GM23338 (cell line): Measurements from ENCODE around the gene MYF5. TPM values are rescaled to one million over a fixed set of nuclear protein-coding genes. Genes with fewer than 3 reads are reported as not detected.

Experiments used
- CREB1 ChIP-seq: fragments of 250-450 bp; sonication (Bioruptor Pico); IDR thresholded peaks from 2 replicates; pipeline ENCODE4 v1.5.0; 2020; ENCODE audit warnings: low read depth, mild to moderate bottlenecking, moderate library complexity
- CTCF ChIP-seq, 2 experiments: fragments of 200-600 bp in 1 of 2; sonication (generic) in 1 of 2; conservative IDR thresholded peaks; 2 replicates each; pipeline versions ENCODE4 v1.5.1 to v1.6.1; 2016 to 2017; ENCODE audit warnings: antibody characterized with exemption in 2 of 2, low read depth in 2 of 2, mild to moderate bottlenecking in 2 of 2, moderate library complexity in 1 of 2
- EZH2 ChIP-seq: fragments of 200-600 bp; sonication (generic); IDR thresholded peaks from one replicate; pipeline ENCODE4 v1.8.0; 2017; ENCODE audit warnings: antibody characterized with exemption, mild to moderate bottlenecking, low read depth; ENCODE audit not compliant: unreplicated experiment
- EZH2phosphoT487 ChIP-seq: fragments of 200-600 bp; sonication (generic); IDR thresholded peaks from one replicate; pipeline ENCODE4 v1.8.1; 2018; ENCODE audit warnings: antibody characterized with exemption; ENCODE audit not compliant: unreplicated experiment
- JUNB ChIP-seq: IDR thresholded peaks from one replicate; pipeline ENCODE4 v1.6.1; 2016; ENCODE audit warnings: antibody characterized with exemption; ENCODE audit not compliant: unreplicated experiment
- NANOG ChIP-seq: IDR thresholded peaks from 2 replicates; pipeline ENCODE4 v1.6.1; 2016; ENCODE audit warnings: antibody characterized with exemption, borderline replicate concordance
- STAT1 ChIP-seq: IDR thresholded peaks from one replicate; pipeline ENCODE4 v1.6.1; 2016; ENCODE audit warnings: antibody characterized with exemption; ENCODE audit not compliant: unreplicated experiment
- ZNF114 ChIP-seq: fragments of 250-450 bp; sonication (Bioruptor Pico); IDR thresholded peaks from 2 replicates; pipeline ENCODE4 v1.5.0; 2020; ENCODE audit warnings: mild to moderate bottlenecking, moderate library complexity
- ZNF331 ChIP-seq: fragments of 250-450 bp; sonication (Bioruptor Pico); IDR thresholded peaks from 2 replicates; pipeline ENCODE4 v1.5.0; 2020; ENCODE audit warnings: low read depth, mild to moderate bottlenecking, moderate library complexity
- ZNF462 ChIP-seq: fragments of 250-450 bp; sonication (Bioruptor Pico); IDR thresholded peaks from 2 replicates; pipeline ENCODE4 v1.5.0; 2020; ENCODE audit warnings: mild to moderate bottlenecking, moderate library complexity
- polyA plus RNA-seq: library from polyadenylated mRNA; unstranded; fragments of >200 nt; fragmentation: Nextera tagmentation; extraction: Ambion mirVana; gene quantifications from 2 replicates; pipeline ENCODE4 v1.2.1, GENCODE V29; 2016
- total RNA-seq: library from RNA; depleted of rRNA; stranded (reverse); fragments of >200 nt; shearing (Covaris generic); gene quantifications from 2 replicates; pipeline ENCODE4 v1.2.3, GENCODE V29; 2014
- TF ChIP-seq, protein P1 (sequence below): IDR thresholded peaks from one replicate; pipeline ENCODE4 v1.6.1; 2018; ENCODE audit warnings: antibody characterized with exemption; ENCODE audit not compliant: unreplicated experiment

The MYF5 gene
- total and polyA plus RNA-seq, 2 experiments from 2014 or later, result not detected

DNA sequence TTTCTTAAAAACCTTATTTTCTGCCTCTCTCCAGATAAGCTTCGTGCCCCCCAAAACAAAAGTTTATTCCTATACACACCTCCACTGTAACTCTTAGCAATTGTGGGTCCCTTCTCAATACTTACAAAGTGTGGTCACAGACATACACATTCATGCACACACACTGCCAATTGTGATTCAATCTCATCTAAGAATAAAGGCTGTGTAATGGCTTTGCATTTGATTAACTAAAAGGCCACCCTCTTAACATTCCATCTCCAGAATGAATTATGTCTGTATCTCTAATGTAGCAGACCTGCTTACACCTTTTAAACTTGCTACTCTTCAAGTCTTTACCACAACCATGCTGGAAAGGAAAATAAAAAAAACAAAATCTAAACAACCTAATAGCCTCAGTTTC is 49.5 kb downstream of the MYF5 start (continued):
- TF ChIP-seq ZNF462 (CRISPR knock-in tag), result no peak
- TF ChIP-seq ZNF331 (CRISPR knock-in tag), result no peak
- no peak for TF ChIP-seq EZH2
- no peak for TF ChIP-seq STAT1
- TF ChIP-seq JUNB, result no peak
- no peak for TF ChIP-seq ZNF114 (CRISPR knock-in tag)
- no peak for TF ChIP-seq CREB1
- no peak for TF ChIP-seq CTCF (conservative IDR thresholded peaks at IDR 0.05; ENCODE audit: low read depth in 2 of 2)
- no peak for TF ChIP-seq EZH2phosphoT487
- TF ChIP-seq NANOG, result no peak
- TF ChIP-seq, protein P1, sequence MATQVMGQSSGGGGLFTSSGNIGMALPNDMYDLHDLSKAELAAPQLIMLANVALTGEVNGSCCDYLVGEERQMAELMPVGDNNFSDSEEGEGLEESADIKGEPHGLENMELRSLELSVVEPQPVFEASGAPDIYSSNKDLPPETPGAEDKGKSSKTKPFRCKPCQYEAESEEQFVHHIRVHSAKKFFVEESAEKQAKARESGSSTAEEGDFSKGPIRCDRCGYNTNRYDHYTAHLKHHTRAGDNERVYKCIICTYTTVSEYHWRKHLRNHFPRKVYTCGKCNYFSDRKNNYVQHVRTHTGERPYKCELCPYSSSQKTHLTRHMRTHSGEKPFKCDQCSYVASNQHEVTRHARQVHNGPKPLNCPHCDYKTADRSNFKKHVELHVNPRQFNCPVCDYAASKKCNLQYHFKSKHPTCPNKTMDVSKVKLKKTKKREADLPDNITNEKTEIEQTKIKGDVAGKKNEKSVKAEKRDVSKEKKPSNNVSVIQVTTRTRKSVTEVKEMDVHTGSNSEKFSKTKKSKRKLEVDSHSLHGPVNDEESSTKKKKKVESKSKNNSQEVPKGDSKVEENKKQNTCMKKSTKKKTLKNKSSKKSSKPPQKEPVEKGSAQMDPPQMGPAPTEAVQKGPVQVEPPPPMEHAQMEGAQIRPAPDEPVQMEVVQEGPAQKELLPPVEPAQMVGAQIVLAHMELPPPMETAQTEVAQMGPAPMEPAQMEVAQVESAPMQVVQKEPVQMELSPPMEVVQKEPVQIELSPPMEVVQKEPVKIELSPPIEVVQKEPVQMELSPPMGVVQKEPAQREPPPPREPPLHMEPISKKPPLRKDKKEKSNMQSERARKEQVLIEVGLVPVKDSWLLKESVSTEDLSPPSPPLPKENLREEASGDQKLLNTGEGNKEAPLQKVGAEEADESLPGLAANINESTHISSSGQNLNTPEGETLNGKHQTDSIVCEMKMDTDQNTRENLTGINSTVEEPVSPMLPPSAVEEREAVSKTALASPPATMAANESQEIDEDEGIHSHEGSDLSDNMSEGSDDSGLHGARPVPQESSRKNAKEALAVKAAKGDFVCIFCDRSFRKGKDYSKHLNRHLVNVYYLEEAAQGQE, result no peak
